Prostate gland (tissue), 2 donors: ENCODE results near the gene BIN2. TPM values are rescaled to one million over a fixed set of nuclear protein-coding genes. Genes with fewer than 3 reads are reported as not detected.

Experiments used
- DNase-seq: peaks from one replicate; pipeline ENCODE4 v3.0.0-alpha.2; 2019; ENCODE audit warnings: low spot score
- H3K27ac ChIP-seq, 2 donors: fragments of 200-600 bp; sonication (generic); 2 replicates each; pipeline ENCODE4 v1.5.1; 2017 to 2019
- H3K27me3 ChIP-seq: fragments of 200-600 bp; sonication (generic); replicated peaks from 2 replicates; pipeline ENCODE4 v1.5.1; 2019; ENCODE audit not compliant: insufficient read depth
- H3K36me3 ChIP-seq, 2 donors: fragments of 200-600 bp; sonication (generic); 1 replicate in 1 of 2; 2 replicates in 1 of 2; pipeline versions ENCODE4 v1.5.1 to v1.8.1; 2017 to 2019
- H3K4me1 ChIP-seq: fragments of 200-600 bp; sonication (generic); replicated peaks from 2 replicates; pipeline ENCODE4 v1.5.1; 2019
- H3K4me3 ChIP-seq, 2 donors: fragments of 200-600 bp; sonication (generic); 2 replicates each; pipeline ENCODE4 v1.5.1; 2017 to 2019
- H3K9me3 ChIP-seq: fragments of 200-600 bp; sonication (generic); 2 replicates; pipeline ENCODE4 v1.5.1; 2017
- POLR2A ChIP-seq: fragments of 450-650 bp; IDR thresholded peaks from one replicate; pipeline ENCODE4 v1.6.1; 2016; ENCODE audit warnings: antibody characterized with exemption, mild to moderate bottlenecking
- POLR2AphosphoS5 ChIP-seq: sonication (generic); formaldehyde crosslinking; IDR thresholded peaks from one replicate; pipeline ENCODE4 v1.6.1; 2017; ENCODE audit warnings: antibody characterized with exemption
- WGBS: methylation state at CpG from one replicate; pipeline ENCODE4 v1.1.5; 2018; 5-methylcytosine and 5-hydroxymethylcytosine counted together
- intact Hi-C: fragments of 100-400 bp; cut with DNase I; formaldehyde crosslinking; loops from one replicate; pipeline ENCODE4 v1.14.2; 2022
- total RNA-seq, 2 donors: library from RNA; depleted of rRNA; stranded (reverse); fragments of >200 nt; gene quantifications; one replicate each; pipeline ENCODE4 v1.1.0, GENCODE V29; 2016
- TF ChIP-seq, protein P1 (sequence below), 4 experiments: fragments of 200-600 bp in 2 of 4; fragments of 450-650 bp in 2 of 4; sonication (generic) in 2 of 4; IDR thresholded peaks; 1 replicate in 3 of 4; 2 replicates in 1 of 4; pipeline ENCODE4 v1.5.1; 2016 to 2019; ENCODE audit warnings: antibody characterized with exemption in 4 of 4, mild to moderate bottlenecking in 2 of 4, moderate library complexity in 2 of 4

The BIN2 gene
- total RNA-seq, 2 donors from 2014 or later, result 2.6 to 5.5 TPM

DNA sequence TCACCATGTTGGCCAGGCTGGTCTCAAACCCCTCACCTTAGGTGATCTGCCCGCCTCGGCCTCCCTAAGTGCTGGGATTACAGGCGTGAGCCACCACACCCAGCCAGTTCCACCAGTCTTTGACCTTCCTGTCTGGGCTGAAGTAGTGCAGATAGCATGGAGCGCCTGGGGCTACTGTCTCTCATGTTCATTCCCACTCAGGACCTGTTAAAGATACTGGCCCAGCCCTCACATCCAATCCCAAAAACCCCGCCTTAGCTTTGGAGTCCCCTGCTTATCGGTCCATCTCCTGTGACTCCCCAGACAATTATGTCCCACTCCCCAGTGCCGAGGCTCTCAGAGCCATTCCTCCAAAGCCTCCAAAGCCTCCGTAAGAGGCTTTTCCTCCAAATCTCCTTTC, 34.5 kb upstream of the BIN2 start:
- Histone ChIP-seq H3K27ac (no peak overlapping the region), H3K27me3 (no peaks in the 10 kb centered on the region), H3K36me3 (no peaks in the 10 kb centered on the region), H3K4me1 (no peaks in the 10 kb centered on the region), H3K9me3 (no peaks in the 10 kb centered on the region), H3K4me3 (no peak overlapping the region)
- WGBS, result 95% methylated on average over 8 of the region's 8 CpGs
- no peak for DNase-seq
- intact Hi-C loops, result no loop called here
- TF ChIP-seq, protein P1, sequence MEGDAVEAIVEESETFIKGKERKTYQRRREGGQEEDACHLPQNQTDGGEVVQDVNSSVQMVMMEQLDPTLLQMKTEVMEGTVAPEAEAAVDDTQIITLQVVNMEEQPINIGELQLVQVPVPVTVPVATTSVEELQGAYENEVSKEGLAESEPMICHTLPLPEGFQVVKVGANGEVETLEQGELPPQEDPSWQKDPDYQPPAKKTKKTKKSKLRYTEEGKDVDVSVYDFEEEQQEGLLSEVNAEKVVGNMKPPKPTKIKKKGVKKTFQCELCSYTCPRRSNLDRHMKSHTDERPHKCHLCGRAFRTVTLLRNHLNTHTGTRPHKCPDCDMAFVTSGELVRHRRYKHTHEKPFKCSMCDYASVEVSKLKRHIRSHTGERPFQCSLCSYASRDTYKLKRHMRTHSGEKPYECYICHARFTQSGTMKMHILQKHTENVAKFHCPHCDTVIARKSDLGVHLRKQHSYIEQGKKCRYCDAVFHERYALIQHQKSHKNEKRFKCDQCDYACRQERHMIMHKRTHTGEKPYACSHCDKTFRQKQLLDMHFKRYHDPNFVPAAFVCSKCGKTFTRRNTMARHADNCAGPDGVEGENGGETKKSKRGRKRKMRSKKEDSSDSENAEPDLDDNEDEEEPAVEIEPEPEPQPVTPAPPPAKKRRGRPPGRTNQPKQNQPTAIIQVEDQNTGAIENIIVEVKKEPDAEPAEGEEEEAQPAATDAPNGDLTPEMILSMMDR (IDR thresholded peaks at IDR 0.05), result no peak
- TF ChIP-seq POLR2A, result no peak
- TF ChIP-seq POLR2AphosphoS5, result no peak

DNA sequence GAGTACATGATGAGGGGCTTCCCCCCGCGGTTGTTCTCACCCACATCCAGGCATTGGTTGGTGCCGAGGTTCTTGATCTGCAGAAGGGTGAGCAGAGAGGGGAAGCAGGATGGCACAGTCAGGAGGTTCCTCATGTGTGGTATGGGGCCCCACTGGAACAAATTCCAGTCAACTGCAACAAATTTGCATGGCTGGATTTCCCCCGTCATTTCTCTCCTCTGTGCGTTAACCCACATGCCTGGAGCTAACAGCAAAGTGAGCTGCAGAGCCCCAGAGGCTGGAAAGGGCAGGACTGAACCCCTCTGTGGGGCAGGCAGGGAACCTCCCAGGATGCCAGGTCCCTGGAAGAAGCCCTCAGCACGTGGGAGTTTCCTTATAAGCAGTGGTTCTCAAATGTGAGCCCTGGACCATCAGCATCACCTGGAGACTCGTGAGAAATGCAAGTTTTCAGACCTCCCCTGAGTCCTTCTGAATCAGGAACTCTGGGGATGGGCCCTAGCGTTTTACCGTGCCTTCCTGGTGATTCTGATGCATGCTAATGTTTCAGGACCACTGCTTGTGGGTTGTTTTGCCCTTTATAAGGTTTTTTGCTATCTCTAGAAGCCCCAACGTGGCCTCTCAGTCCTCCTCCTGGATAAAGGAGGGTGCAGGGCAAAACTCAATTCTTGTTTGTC, 33.5 kb upstream of the BIN2 start:
- no peak overlapping the region for H3K27ac ChIP-seq
- TF ChIP-seq POLR2AphosphoS5 (no peak), POLR2A (no peak)
- TF ChIP-seq, protein P1 (IDR thresholded peaks at IDR 0.05), result no peak
- DNase-seq, result no peak
- no peaks in the 10 kb centered on the region for H3K36me3 ChIP-seq
- H3K9me3 ChIP-seq, result no peaks in the 10 kb centered on the region
- intact Hi-C loops, result no loop called here
- no peak overlapping the region for H3K4me3 ChIP-seq
- no peaks in the 10 kb centered on the region for H3K4me1 ChIP-seq
- 85% methylated on average over 10 of the region's 10 CpGs for WGBS
- no peaks in the 10 kb centered on the region for H3K27me3 ChIP-seq

DNA sequence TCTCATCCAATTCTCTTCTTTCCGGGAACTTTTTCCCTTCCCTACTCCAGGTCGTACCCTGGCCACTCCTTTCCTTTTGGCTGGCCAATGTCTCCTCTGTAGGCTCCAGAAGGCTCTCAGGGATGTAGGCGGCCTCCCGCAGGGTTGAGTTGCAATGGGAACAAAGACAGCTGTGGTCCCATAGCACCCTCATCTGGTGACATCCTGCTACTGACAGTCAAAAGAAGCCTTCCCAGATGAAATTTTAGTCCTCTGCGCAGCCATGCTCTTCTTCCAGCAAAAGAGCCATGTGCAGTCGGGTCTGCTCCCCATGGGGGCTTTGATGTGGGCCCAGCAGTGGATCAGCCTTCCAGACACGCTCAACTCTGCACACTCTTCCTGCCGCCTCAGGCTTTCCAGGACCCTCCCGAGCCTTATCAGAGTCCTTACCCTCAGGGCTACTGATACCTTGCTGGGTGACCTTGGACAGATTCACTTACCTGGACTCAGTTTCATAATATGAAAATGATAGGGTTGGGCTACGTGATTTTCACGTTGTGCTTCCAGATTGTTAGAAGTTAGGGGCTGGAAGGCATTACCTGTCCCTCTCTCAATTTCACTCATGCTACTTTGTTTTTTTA, 28.0 kb upstream of the BIN2 start:
- intact Hi-C loops, result no loop called here
- WGBS, result 49% methylated on average over 11 of the region's 11 CpGs
- Histone ChIP-seq H3K9me3 (no peaks in the 10 kb centered on the region), H3K27ac (no peak overlapping the region), H3K4me1 (no peaks in the 10 kb centered on the region), H3K27me3 (no peaks in the 10 kb centered on the region), H3K36me3 (no peaks in the 10 kb centered on the region), H3K4me3 (no peak overlapping the region)
- TF ChIP-seq, protein P1 (IDR thresholded peaks at IDR 0.05), result peak in 2 of 4 experiments; percentile 15 to 38
- TF ChIP-seq POLR2A (no peak), POLR2AphosphoS5 (no peak)
- no peak for DNase-seq

DNA sequence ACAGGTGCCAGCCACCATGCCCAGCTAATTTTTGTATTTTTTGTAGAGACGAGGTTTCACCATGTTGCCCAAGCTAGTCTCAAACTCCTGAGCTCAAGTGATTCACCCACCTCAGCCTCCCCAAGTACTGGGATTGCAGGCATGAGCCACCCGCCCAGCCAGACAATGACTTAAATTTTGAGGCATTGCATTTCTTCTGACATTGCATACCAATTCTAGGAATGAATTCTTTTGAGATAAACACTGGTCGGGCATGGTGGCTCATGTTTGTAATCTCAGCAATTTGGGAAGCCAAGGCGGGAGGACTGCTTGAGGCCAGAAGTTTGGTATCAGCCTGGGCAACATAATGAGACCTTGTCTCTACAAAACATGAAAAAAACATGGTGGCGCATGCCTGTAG, 25.1 kb upstream of the BIN2 start:
- Histone ChIP-seq H3K27me3 (no peaks in the 10 kb centered on the region), H3K4me1 (no peaks in the 10 kb centered on the region), H3K4me3 (no peak overlapping the region), H3K36me3 (no peaks in the 10 kb centered on the region), H3K9me3 (no peaks in the 10 kb centered on the region), H3K27ac (no peak overlapping the region)
- TF ChIP-seq POLR2A (no peak), POLR2AphosphoS5 (no peak)
- TF ChIP-seq, protein P1 (IDR thresholded peaks at IDR 0.05), result no peak
- 87% methylated on average over 5 of the region's 5 CpGs for WGBS
- DNase-seq, result no peak
- intact Hi-C loops, result loop anchor here (10.0 kb wide), 1 partner anchor 524 kb away; no protein-coding TSS in a partner anchor

DNA sequence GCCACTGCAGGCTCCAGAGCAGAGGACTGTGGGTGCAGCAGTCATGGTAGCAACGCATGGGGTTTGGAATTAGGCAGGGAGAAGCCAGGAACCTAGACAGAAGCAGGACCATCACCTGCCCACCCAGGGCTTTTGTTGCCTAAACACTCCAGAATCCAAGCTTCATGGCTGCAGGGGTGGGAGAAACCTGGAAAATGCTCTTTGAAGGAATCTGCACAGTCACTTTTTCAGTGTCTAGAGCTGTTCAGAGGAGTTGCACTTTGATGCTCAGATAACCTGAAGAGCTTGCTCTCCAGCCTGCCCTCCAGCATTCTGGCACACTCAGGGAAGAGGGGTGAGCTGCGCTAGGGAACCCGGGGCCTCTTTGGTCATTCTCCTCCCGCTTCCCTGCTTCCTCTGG, 24.1 kb upstream of the BIN2 start:
- H3K4me1 ChIP-seq, result no peaks in the 10 kb centered on the region
- no peak for TF ChIP-seq POLR2AphosphoS5
- no peak for TF ChIP-seq POLR2A
- no peak for DNase-seq
- no peak overlapping the region for H3K4me3 ChIP-seq
- H3K27me3 ChIP-seq, result no peaks in the 10 kb centered on the region
- intact Hi-C loops, result loop anchor here (10.0 kb wide), 1 partner anchor 523 kb away; no protein-coding TSS in a partner anchor
- no peak overlapping the region for H3K27ac ChIP-seq
- 85% methylated on average over 2 of the region's 4 CpGs for WGBS
- H3K36me3 ChIP-seq, result no peaks in the 10 kb centered on the region
- no peaks in the 10 kb centered on the region for H3K9me3 ChIP-seq
